Neuronal stem cell (in vitro differentiated cells): ENCODE measurements around the gene DKK2.
"Not testable (repeated sequence)": the region's sequence is repeated elsewhere in the genome, so short reads cannot be mapped to it uniquely, and the experiment has no call there.

Experiments used
- DNase-seq: peaks from one replicate; pipeline ENCODE4 v3.0.0-alpha.2; 2013; ENCODE audit warnings: low spot score
- H2AFZ ChIP-seq: one replicate; pipeline ENCODE4 v1.6.1; 2013; ENCODE audit warnings: mild to moderate bottlenecking, low read length, inconsistent platforms
- H2AK5ac ChIP-seq: 2 replicates; pipeline ENCODE4 v1.6.1; 2013; ENCODE audit warnings: low read depth, mild to moderate bottlenecking, inconsistent platforms, low read length, moderate library complexity, mixed read lengths
- H2BK120ac ChIP-seq: 2 replicates; pipeline ENCODE4 v1.6.1; 2013; ENCODE audit warnings: low read depth, mild to moderate bottlenecking, inconsistent platforms, low read length, moderate library complexity, mixed read lengths
- H2BK12ac ChIP-seq: one replicate; pipeline ENCODE4 v1.6.1; 2013; ENCODE audit warnings: low read length, inconsistent platforms
- H2BK15ac ChIP-seq: 2 replicates; pipeline ENCODE4 v1.6.1; 2013; ENCODE audit warnings: mild to moderate bottlenecking, low read length, inconsistent platforms, mixed read lengths
- H2BK5ac ChIP-seq: one replicate; pipeline ENCODE4 v1.6.1; 2013; ENCODE audit warnings: inconsistent platforms, mild to moderate bottlenecking, low read length, moderate library complexity
- H3K14ac ChIP-seq: one replicate; pipeline ENCODE4 v1.6.1; 2013; ENCODE audit warnings: low read length, inconsistent platforms
- H3K18ac ChIP-seq: 2 replicates; pipeline ENCODE4 v1.6.1; 2013; ENCODE audit warnings: low read length, inconsistent platforms
- H3K23ac ChIP-seq: 2 replicates; pipeline ENCODE4 v1.6.1; 2013; ENCODE audit warnings: low read depth, mild to moderate bottlenecking, mixed read lengths, low read length, inconsistent platforms; ENCODE audit not compliant: poor library complexity
- H3K27ac ChIP-seq: replicated peaks from 3 replicates; pipeline ENCODE4 v1.5.1; 2013; ENCODE audit warnings: low read length, inconsistent platforms
- H3K27me3 ChIP-seq, 3 experiments: 2 replicates each; pipeline ENCODE4 v1.6.1; 2013; ENCODE audit warnings: low read length in 3 of 3, mild to moderate bottlenecking in 2 of 3, inconsistent platforms in 1 of 3, low read depth in 1 of 3, mixed read lengths in 1 of 3, moderate library complexity in 1 of 3; ENCODE audit not compliant: control insufficient read depth in 3 of 3, insufficient read depth in 3 of 3
- H3K36me3 ChIP-seq, 2 donors: replicated peaks in 1 of 2; 2 replicates each; pipeline ENCODE4 v1.6.1; 2013; ENCODE audit warnings: low read length in 2 of 2; ENCODE audit not compliant: control insufficient read depth in 2 of 2, insufficient read depth in 2 of 2
- H3K4ac ChIP-seq: 2 replicates; pipeline ENCODE4 v1.6.1; 2013; ENCODE audit warnings: inconsistent platforms, mild to moderate bottlenecking, low read length, moderate library complexity
- H3K4me1 ChIP-seq, 2 donors: 1 replicate in 1 of 2; 2 replicates in 1 of 2; pipeline ENCODE4 v1.6.1; 2013; ENCODE audit warnings: low read length in 2 of 2, low read depth in 1 of 2; ENCODE audit not compliant: control insufficient read depth in 2 of 2, insufficient read depth in 1 of 2
- H3K4me2 ChIP-seq: one replicate; pipeline ENCODE4 v1.6.1; 2013; ENCODE audit warnings: mild to moderate bottlenecking, low read length, inconsistent platforms; ENCODE audit not compliant: insufficient read depth, poor library complexity, severe bottlenecking
- H3K4me3 ChIP-seq, 2 donors: 2 replicates each; pipeline ENCODE4 v1.5.1; 2013; ENCODE audit warnings: low read length in 2 of 2, mild to moderate bottlenecking in 2 of 2, inconsistent platforms in 1 of 2, moderate library complexity in 1 of 2
- H3K79me1 ChIP-seq: one replicate; pipeline ENCODE4 v1.6.1; 2013; ENCODE audit warnings: low read depth, mild to moderate bottlenecking, inconsistent platforms, low read length, moderate library complexity
- H3K9ac ChIP-seq: one replicate; pipeline ENCODE4 v1.6.1; 2013; ENCODE audit warnings: mild to moderate bottlenecking, low read depth, low read length, inconsistent platforms; ENCODE audit not compliant: poor library complexity
- H3K9me3 ChIP-seq, 2 donors: replicated peaks in 1 of 2; 2 replicates each; pipeline versions ENCODE3 to v1.6.1; 2013; ENCODE audit warnings: low read length in 2 of 2, mild to moderate bottlenecking in 2 of 2, inconsistent platforms in 1 of 2, low read depth in 1 of 2, mixed read lengths in 1 of 2, moderate library complexity in 1 of 2; ENCODE audit not compliant: control insufficient read depth in 2 of 2, insufficient read depth in 1 of 2
- H4K8ac ChIP-seq: one replicate; pipeline ENCODE4 v1.6.1; 2013; ENCODE audit warnings: low read depth, mild to moderate bottlenecking, inconsistent platforms, low read length, moderate library complexity
- H4K91ac ChIP-seq: one replicate; pipeline ENCODE4 v1.6.1; 2013; ENCODE audit warnings: low read length, low read depth, mild to moderate bottlenecking, inconsistent platforms; ENCODE audit not compliant: poor library complexity
- WGBS, 2 donors: extraction: QIAGEN DNeasy Blood & Tissue Kit; methylation state at CpG; one replicate each; pipeline ENCODE4 v1.1.7; 2013; ENCODE audit warnings: missing lambda C conversion rate in 2 of 2, mixed read lengths in 1 of 2; ENCODE audit not compliant: insufficient read length in 2 of 2, insufficient replicate concordance in 1 of 2; ENCODE audit errors: extremely low coverage in 2 of 2; 5-methylcytosine and 5-hydroxymethylcytosine counted together

Gene DKK2

GRCh38 chr4:106914223-106914622 lies 121.9 kb downstream of the DKK2 start:
- Histone ChIP-seq H2AK5ac (no peak overlapping the region), H3K36me3 (no peaks in the 10 kb centered on the region), H2BK15ac (no peak overlapping the region), H3K18ac (no peak overlapping the region), H4K91ac (no peak overlapping the region), H3K4me3 (no peak overlapping the region), H3K9ac (no peak overlapping the region), H4K8ac (no peak overlapping the region), H3K27ac (no peak overlapping the region), H2BK5ac (no peak overlapping the region), H2BK12ac (no peak overlapping the region), H3K79me1 (no peaks in the 10 kb centered on the region), H3K4me2 (no peak overlapping the region), H2AFZ (no peak overlapping the region), H3K4ac (no peak overlapping the region), H3K27me3 (no peaks in the 10 kb centered on the region), H3K9me3 (no peaks in the 10 kb centered on the region), H3K4me1 (no peaks in the 10 kb centered on the region), H3K14ac (no peak overlapping the region), H3K23ac (no peak overlapping the region), H2BK120ac (no peak overlapping the region)
- DNase-seq = no peak
- no CpG with 5 or more reads among the region's 3 CpGs for WGBS, 2 donors

GRCh38 chr4:106909486-106910188 lies 126.5 kb downstream of the DKK2 start:
- Histone ChIP-seq H2BK15ac (no peak overlapping the region), H3K79me1 (no peaks in the 10 kb centered on the region), H2BK120ac (no peak overlapping the region), H2AFZ (no peak overlapping the region), H3K36me3 (no peaks in the 10 kb centered on the region), H4K91ac (no peak overlapping the region), H4K8ac (no peak overlapping the region), H3K23ac (no peak overlapping the region), H3K9ac (no peak overlapping the region), H3K18ac (no peak overlapping the region), H3K14ac (no peak overlapping the region), H3K4me2 (no peak overlapping the region), H2BK5ac (no peak overlapping the region), H3K4me1 (no peaks in the 10 kb centered on the region), H3K27ac (no peak overlapping the region), H2BK12ac (no peak overlapping the region), H3K9me3 (no peaks in the 10 kb centered on the region), H2AK5ac (no peak overlapping the region), H3K4ac (no peak overlapping the region), H3K27me3 (no peaks in the 10 kb centered on the region), H3K4me3 (no peak overlapping the region)
- WGBS, 2 donors = no CpG with 5 or more reads among the region's 1 CpG
- no peak for DNase-seq

- not testable (repeated sequence) for H2BK15ac ChIP-seq, H3K14ac ChIP-seq, H3K9ac ChIP-seq, H3K4me1 ChIP-seq, H4K91ac ChIP-seq, H4K8ac ChIP-seq, H3K18ac ChIP-seq, H2BK12ac ChIP-seq, H2AK5ac ChIP-seq, H3K9me3 ChIP-seq, H3K27me3 ChIP-seq, H2BK5ac ChIP-seq, H3K23ac ChIP-seq, H3K36me3 ChIP-seq, DNase-seq, H3K4ac ChIP-seq, H2BK120ac ChIP-seq, H3K27ac ChIP-seq, H3K4me2 ChIP-seq, H3K79me1 ChIP-seq, H3K4me3 ChIP-seq, H2AFZ ChIP-seq
- no CpG with 5 or more reads among the region's 11 CpGs for WGBS, 2 donors
Observed at GRCh38 chr4:106908049-106908448, 128.1 kb downstream of the DKK2 start.

- Histone ChIP-seq H3K4me1 (no peaks in the 10 kb centered on the region), H3K9ac (no peak overlapping the region), H3K18ac (no peak overlapping the region), H2BK15ac (no peak overlapping the region), H2AFZ (no peak overlapping the region), H4K8ac (no peak overlapping the region), H2BK120ac (no peak overlapping the region), H2BK5ac (no peak overlapping the region), H2AK5ac (no peak overlapping the region), H3K27me3 (no peaks in the 10 kb centered on the region), H3K4ac (no peak overlapping the region), H3K36me3 (no peaks in the 10 kb centered on the region), H3K4me2 (no peak overlapping the region), H3K9me3 (no peaks in the 10 kb centered on the region), H2BK12ac (no peak overlapping the region), H3K14ac (no peak overlapping the region), H3K4me3 (no peak overlapping the region), H3K79me1 (no peaks in the 10 kb centered on the region), H3K23ac (no peak overlapping the region), H4K91ac (no peak overlapping the region), H3K27ac (no peak overlapping the region)
- WGBS, 2 donors = no CpG with 5 or more reads among the region's 2 CpGs
- no peak for DNase-seq
Observed at GRCh38 chr4:106907216-106907615, 128.9 kb downstream of the DKK2 start.
